NCI-H2227 treated with DMSO at 0.1 percent for 48 hours (cell line): ENCODE results near the gene EEFSEC.

Source experiments
- DNase-seq: peaks from one replicate; lab custom pipeline; 2025; lab: John Stamatoyannopoulos, UW

Gene EEFSEC

DNA sequence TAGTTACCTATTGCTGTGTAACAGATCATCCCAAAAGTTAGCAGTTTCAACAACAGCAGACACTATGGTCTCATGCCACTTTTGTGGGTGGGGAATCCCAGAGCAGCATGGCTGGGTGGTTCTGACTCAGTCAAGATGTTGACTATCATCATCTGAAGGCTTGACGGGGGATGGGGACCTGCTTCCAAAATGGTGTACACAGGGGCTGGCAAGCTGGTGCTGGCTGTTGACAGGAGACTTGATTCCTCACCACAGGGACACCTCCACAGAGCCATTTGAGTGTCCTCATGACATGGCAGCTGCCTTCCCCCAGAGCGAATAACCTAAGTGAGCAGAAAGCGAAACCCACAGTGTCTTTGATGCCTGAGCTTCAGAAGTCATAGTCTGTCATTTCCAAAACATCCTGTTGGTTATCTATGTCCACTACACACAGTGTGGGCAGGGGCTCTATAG lies 294.3 kb downstream of the EEFSEC start:
- no peak for DNase-seq

- DNase-seq: no peak
These were observed 295.2 kb downstream of the EEFSEC start for GRCh38 chr3:128448491-128448890.

DNA sequence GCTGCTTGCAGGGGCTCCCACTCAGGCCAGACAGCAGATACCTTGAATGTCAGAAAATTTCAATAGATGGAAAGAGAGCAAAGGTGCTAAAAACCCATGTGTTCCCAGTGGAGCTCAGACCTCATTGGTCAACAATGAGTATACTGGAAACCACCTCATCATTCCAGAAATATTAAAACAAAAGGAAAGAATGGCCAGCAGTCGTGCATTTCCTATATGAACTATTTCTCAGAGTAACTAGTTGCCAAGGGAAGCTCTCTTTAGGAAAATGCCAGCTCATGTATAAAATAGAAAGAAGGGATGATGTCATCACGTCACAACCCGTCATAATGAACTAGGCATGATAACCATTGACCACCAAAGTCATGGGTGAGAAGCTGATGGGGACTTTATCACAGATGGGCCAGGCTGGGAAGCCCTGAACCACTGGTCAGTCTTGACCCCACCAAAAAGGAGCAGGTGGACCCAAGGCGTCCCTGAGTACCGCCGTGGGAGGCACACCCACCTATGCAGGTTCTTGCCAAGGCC lies 295.9 kb downstream of the EEFSEC start:
- DNase-seq: no peak

DNA sequence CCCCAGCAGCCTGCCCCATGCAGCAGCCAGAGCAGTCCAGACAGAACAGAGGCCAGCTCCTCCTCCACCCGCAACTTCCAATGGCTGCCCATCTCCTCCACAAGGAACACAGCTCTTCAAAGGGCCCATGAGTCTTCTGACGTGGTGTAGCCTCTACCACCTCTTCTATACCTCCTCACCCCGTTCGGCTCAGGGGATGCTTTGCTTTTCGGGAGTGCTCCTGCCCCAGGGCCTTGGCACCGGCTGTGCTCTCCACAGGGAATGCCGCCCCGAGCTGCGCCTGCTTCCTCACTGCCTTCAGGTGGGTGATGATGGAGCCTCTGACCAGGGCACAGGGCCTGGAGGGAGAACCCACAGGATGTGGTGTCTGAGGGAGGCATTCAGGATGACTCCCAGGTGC lies 298.8 kb downstream of the EEFSEC start:
- no peak for DNase-seq

- DNase-seq: no peak
These were observed 299.5 kb downstream of the EEFSEC start for GRCh38 chr3:128452678-128453275.

- DNase-seq: no peak
These were observed 300.4 kb downstream of the EEFSEC start for GRCh38 chr3:128453501-128454309.

DNA sequence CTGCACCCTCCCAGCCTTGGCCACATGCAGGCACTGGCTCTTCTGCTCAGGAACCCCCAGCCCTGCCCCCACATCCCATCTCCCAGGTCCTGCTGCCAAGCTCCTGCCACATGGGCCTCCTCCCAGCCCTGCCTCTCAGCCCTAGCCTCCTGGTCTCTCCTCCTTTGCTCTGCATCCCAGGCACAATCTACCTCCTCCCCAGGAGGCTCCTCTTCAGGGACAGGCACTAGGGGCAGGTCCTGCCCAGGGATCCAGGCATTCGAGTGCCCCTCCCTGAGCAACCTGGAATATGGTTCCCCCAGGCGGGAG lies 301.0 kb downstream of the EEFSEC start:
- DNase-seq: no peak

GRCh38 chr3:128455116-128455515 lies 301.8 kb downstream of the EEFSEC start:
- no peak for DNase-seq

GRCh38 chr3:128455786-128456748 lies 302.8 kb downstream of the EEFSEC start:
- no peak for DNase-seq

GRCh38 chr3:128456776-128457715 lies 303.8 kb downstream of the EEFSEC start:
- no peak for DNase-seq

DNA sequence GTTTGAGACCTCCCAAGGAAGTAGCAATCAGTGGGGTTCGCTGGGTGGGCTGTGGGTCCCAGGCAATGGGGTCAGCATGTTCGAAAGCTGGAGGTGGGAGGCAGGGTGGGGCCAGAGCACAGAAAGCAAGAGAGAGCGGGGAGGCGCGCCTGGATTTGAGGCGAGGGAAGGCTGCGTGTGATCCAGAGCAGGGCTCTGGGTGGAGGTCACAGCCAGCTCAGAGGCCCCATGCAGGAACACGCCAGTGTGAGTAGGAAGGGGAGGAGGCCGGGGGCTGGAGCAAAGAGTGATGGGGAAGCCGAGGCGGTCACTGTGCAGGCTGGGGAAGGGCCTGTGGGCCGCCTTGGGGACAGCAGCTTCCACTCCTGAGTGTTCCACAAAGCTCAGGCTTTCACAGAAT lies 304.7 kb downstream of the EEFSEC start:
- DNase-seq: no peak
